GM18858 (cell line): ENCODE measurements around the gene POLL.

Experiments
- ATAC-seq: cut with Tn5 transposase; IDR thresholded peaks from one replicate; pipeline ENCODE4 v1.9.1; 2021; ENCODE audit not compliant: unreplicated experiment

POLL gene

DNA sequence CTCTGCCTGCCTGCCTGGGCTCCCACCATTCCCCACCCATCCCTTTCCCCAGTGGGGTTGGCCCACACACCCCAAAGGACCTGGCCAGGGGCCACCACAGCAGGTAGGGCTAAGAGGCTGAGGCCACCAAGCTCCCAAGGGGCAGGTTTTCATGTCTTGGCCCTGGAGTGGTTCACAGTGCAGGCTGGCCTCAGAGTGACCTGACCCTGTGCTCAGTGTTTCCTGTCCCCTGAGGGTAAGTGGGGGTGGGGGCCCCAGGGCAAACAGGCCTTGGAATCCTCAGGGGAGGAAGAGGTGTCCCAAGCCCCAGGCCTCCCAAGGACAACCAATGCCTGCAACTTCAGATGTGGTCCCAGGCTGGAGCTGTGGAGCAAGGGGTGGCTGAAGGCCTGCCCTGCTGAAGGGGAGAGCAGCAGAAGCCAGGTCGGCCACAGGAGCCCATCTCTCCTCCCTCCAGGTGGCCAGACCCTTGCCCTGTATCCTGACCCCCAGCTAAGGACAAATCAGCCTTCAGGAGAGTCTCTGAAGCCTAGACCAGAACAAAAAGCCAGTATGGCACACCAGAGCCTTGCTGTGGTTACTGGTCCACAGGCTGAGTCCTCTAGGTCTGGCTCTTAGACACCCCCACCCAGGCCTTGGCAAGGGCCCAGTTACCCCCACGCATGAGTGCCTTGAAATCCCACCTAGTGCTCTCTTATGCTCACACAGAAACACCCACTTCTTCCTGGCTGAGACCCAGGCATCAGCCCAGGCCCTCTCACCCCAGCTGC lies 27.6 kb downstream of the POLL start:
- ATAC-seq: no peak

DNA sequence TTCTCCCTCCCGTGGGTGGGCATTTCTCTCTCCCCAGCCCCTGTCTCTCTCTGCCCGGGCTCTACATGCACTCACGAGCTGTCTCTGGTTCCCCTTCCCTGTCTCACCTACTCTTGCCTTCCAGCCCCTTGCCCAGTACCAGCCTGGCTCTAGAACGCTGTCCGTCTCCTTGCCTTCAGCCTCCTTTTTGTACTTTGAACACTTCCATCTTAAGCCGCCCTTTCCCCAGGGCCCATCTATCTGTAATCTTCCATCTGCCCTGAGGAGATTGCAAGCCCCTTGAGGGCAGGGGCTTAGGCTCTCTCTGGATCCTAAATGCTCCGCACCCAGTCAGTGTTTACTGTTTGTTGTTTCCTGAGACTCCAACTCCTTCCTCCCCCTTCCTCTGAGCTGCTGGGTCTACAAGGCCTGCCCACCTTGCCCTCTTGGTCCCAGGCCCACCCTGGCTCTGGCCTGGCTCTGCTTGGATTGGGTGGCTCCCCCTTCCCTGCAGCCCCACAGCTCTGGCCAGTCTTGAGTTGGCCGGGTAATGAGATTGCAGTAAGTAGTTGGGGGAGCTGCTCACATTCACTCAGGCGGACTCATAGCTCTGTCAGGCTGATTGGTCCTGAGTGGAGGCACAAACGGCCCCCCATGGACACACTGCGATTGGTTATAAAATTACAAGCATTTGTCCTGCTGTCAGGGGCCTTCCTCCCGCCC lies 28.3 kb downstream of the POLL start:
- no peak for ATAC-seq

DNA sequence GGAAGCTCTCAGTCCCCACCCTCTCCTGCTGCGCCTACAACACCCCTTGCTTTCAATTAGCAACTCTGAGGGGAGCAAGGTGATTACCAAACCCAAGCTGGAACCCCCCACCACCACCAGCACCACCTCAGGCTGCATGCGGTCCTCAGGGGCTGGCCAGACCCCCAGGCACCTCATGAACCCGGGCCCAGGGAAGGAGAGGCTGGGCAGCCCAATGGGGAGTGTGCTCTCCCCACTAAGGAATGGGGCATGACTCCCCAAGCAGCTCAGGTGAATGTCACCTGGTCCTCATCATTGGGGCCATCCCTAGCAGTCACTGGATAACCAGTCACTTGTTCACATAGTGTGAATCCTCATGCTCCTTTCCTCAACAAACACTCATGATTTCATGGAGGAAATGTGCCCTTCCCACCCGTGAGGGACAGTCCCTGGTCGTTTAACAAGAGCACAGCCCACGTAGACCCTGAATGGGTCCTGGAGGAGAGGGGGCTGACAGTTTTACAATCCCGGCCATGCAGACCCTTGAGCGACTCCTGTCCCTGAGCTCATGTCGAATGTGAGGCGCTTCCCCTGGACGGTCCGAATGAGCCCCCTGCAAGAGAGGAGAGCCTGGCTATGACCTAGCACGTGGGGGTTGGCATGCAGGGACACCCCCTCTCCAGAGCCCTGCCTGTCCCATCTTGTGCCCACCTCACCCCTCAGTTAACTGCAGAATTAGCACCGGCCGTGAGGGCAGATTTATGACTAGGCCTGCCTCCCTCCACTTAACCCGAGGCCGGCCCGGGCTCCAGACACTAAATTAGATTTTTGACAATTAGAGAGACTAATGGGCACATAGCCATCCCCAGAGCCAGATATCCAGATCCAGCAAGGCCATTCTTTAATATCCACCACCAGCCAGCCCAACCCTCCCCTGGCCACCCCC lies 29.1 kb downstream of the POLL start:
- no peak for ATAC-seq

DNA sequence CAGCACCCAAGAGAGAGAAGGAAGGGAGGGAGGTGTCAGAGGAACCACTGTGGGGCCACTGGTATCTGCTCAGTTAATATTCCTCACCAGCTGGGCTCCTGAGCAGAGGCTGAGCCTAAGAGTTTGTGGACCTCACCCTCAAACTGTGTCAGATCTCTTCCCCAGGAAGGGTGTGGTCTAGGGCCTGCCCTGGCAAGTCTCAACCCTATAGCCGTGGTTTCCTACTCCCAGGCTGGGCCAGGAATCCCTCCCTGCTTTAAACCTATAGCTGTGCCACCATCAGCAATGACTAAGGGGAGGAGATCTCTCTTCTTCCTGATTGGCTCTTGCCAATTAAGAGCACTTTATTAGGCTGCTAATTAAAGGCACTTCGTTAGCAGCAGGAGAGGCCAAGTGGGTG lies 29.9 kb downstream of the POLL start:
- ATAC-seq: no peak

DNA sequence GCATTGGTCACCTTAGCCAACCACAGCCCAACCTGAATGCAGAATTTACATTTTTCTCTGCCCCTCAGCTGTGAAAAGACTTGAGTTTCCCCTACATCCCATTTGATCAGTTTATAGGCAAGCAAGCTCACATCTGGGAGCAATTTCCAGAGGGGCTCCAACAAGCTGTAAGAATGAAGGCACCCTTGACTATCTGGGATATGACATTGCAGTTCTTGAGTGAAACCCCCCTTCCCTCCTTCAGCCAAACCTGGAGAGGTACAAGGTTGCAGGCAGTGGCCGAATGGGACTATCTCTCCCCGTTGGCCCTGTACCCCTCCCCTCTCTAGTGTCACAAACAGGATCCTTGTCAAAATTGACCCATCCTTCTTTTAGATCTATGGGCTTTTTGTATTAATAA lies 30.5 kb downstream of the POLL start:
- ATAC-seq: no peak

DNA sequence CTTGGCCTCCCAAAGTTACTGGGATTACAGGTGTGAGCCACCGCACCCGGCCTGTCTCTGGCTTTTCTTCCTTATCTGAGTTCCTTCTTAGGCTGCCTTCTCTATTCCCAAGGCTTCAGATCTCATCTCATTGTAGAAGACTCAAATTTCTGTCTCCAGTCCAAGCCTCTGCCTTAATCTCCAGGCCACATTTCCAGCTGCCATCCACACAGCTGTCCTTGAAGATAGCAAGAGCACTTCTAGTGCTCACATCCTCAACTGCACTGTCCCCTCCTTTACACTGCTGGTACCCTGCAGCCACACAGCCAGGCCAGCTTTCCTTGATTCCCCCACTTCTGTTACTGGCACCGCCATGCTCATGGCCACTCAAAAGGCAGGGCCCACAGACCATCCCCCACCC lies 35.6 kb downstream of the POLL start:
- ATAC-seq: no peak

DNA sequence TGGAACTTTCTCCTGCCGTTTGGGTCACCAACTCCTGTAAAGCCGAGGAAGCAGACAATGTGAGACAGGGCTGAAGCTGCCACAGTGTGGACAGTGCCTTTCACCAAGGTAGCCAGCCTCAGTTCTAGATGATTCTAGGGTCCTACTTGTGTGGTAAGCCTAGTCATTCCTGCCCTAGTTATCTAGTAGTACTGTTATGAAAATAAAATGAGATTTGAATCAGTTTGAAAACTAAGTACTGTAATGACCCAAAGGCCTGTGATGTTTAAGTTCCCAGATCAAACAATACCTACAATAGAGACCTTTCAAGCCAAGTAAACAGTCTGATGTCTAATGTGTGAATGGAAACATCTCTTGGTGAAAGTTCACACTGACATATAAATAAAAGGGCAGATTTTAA lies 37.1 kb downstream of the POLL start:
- ATAC-seq: no peak

DNA sequence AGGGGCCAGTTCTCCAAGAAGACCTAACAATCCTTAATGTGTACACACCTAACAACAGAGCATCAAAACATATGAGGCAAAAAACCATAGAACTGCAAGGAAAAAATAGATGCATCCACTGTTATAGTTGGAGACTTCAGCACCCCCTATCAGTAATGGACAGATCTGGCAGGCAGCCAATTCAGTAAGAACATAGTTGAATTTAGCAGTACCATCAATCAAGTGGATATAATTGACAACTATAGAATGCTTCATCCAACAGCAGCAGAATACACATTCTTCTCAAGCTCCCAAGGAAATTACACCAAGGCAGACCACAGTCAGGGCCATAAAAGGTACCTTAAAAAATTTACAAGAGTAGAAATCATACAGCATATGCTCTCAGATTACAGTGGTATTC lies 42.2 kb downstream of the POLL start:
- no peak for ATAC-seq

DNA sequence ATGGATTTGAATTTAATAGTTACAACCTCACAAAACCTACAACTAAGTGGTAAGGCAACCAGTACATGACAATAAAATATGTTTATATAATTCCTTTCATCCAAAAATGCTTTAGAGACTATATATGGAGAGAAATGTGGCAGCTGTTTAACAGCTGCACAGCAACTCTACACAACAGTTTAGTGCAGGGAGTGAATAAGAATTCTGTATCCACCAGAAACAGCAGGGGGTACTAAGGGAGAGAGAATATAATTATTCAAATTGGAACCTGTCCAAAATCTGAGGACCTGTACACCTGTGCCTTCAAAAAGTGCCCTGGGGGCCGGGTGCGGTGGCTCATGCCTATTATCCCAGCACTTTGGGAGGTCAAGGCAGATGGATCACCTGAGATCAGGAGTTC lies 49.6 kb downstream of the POLL start:
- no peak for ATAC-seq

DNA sequence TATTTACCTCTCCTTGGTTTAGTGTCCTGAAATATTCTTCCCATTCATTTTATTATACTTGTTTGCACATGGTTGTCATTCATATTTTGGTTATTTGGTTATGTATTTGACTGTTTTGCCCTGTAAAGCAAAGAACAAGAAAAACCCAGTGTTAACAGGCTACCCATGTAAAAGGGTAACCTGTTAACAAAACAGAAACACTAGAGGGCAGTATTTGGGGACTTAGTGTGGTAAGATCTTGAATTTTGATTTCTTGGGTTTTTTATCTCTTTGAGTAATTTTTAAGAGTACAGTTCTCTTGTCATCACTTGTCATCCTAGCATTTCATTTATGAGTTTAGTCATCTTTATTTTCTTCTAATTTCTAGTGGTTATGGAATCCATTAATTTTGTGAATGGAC lies 51.3 kb downstream of the POLL start:
- ATAC-seq: no peak

DNA sequence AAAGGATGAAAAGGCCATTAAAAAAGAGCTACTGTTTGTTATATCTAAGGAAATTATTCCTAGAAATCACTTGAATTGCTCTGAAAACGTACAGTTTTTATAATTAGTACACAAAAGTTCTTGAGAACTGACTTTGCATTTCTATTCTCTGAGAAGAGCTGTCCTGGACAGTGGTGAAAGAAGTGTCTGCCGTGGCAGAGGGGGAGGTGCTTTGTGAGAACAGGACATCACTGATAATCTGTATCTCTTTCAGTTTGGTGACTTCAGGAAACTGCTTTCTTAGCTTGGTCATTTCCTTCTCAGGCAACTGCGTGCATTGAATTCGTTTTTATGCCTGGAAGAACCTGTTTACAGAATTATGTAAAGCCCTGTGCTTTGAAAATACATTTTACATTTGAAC lies 52.1 kb downstream of the POLL start:
- ATAC-seq: no peak

DNA sequence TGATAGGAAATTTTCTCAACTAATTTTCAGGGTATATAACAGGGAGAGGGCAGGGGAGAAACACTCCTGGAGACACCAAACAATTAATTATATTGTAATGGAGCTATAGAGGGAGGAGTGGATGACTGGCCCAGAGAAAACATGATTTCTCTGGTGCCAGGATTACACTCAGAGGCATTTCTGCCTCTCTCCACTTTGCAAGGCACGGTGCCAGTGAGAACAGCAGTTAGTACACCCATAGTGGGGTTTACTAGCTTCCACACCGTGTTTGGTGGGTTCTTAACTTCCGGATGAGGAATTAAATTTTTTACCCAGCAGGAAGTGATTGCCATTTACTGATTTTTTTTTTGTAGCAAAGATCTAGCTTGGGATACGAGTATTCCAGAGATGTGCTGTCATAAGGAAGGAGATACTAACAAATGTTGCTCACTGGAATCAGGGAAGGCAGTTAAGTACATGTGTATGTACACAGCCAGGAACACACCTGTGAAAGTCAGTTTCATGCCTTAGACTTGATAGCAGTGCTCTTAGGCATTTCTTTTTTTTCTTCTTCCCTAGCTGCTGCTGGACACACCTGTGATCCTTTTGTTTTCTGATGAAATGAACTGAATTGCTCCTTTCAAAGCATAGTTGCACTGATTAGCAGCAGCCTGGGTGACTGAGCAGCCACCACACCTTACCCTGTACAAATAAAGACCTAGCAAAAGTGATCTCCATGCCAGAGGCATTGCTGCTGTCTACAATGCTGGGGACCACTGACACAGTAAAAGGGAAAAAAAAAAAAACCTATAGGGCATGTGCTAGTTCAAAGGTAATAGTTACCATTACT lies 58.1 kb downstream of the POLL start:
- ATAC-seq: no peak

DNA sequence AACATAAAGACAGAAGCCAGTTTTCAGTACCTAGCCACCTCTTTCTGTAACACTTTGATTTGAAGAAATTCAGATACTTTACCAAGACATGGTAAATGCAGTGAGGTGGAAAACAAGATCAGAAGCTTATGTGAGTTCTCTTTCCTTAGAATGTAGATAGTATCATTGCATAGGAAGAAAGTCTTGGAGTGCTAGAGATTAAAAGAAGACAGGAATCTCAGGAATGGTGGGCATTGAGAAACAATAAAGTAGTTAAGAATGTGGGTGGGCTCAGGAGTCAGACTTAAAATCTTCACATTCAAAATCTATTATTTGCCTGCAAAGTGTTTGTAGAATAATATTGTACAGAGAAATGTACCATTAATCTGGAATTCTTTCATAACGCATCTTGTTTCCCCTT lies 58.9 kb downstream of the POLL start:
- ATAC-seq: no peak
